WERI-Rb-1 (cell line): ENCODE data around the gene FGF22.

ENCODE experiments used
- DNase-seq: peaks from one replicate; pipeline ENCODE4 v3.0.0-alpha.2; 2020
- H3K27ac ChIP-seq: fragments of 250-450 bp; sonication (Bioruptor Pico); 2 replicates; pipeline ENCODE4 v1.5.1; 2020; ENCODE audit warnings: mild to moderate bottlenecking, moderate library complexity
- H3K27me3 ChIP-seq: fragments of 250-450 bp; sonication (Bioruptor Pico); 2 replicates; pipeline ENCODE4 v1.5.1; 2021; ENCODE audit warnings: mild to moderate bottlenecking, low read depth, moderate library complexity; ENCODE audit not compliant: insufficient read depth, severe bottlenecking
- H3K36me3 ChIP-seq: fragments of 250-450 bp; sonication (Bioruptor Pico); 2 replicates; pipeline ENCODE4 v1.5.1; 2020; ENCODE audit warnings: mild to moderate bottlenecking, moderate library complexity
- H3K4me3 ChIP-seq: 2 replicates; pipeline ENCODE4 v1.5.1; 2011; ENCODE audit warnings: low read depth, mild to moderate bottlenecking, control low read depth, low read length
- H3K9me3 ChIP-seq: fragments of 250-450 bp; sonication (Bioruptor Pico); 2 replicates; pipeline ENCODE4 v1.5.1; 2021; ENCODE audit warnings: mild to moderate bottlenecking, moderate library complexity; ENCODE audit not compliant: severe bottlenecking
- TF ChIP-seq, protein P1 (sequence below): IDR thresholded peaks from 2 replicates; pipeline ENCODE4 v1.5.1; 2011; ENCODE audit warnings: low read depth, mild to moderate bottlenecking, control low read depth, inconsistent platforms, low read length

Gene FGF22

GRCh38 chr19:615619-616018 is 24.1 kb upstream of the FGF22 start:
- H3K9me3 ChIP-seq, result no peaks in the 10 kb centered on the region
- TF ChIP-seq, protein P1, sequence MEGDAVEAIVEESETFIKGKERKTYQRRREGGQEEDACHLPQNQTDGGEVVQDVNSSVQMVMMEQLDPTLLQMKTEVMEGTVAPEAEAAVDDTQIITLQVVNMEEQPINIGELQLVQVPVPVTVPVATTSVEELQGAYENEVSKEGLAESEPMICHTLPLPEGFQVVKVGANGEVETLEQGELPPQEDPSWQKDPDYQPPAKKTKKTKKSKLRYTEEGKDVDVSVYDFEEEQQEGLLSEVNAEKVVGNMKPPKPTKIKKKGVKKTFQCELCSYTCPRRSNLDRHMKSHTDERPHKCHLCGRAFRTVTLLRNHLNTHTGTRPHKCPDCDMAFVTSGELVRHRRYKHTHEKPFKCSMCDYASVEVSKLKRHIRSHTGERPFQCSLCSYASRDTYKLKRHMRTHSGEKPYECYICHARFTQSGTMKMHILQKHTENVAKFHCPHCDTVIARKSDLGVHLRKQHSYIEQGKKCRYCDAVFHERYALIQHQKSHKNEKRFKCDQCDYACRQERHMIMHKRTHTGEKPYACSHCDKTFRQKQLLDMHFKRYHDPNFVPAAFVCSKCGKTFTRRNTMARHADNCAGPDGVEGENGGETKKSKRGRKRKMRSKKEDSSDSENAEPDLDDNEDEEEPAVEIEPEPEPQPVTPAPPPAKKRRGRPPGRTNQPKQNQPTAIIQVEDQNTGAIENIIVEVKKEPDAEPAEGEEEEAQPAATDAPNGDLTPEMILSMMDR, result no peak
- no peaks in the 10 kb centered on the region for H3K27me3 ChIP-seq
- no peak overlapping the region for H3K4me3 ChIP-seq
- DNase-seq, result no peak
- H3K36me3 ChIP-seq, result peaks cover 47% of the 10 kb centered on the region
- no peak overlapping the region for H3K27ac ChIP-seq

- TF ChIP-seq, protein P1, result no peak
- no peaks in the 10 kb centered on the region for H3K9me3 ChIP-seq
- H3K27me3 ChIP-seq, result no peaks in the 10 kb centered on the region
- H3K4me3 ChIP-seq, result no peak overlapping the region
- peaks cover 47% of the 10 kb centered on the region for H3K36me3 ChIP-seq
- no peak for DNase-seq
- no peak overlapping the region for H3K27ac ChIP-seq
Measured at GRCh38 chr19:616062-616700, 23.5 kb upstream of the FGF22 start.

DNA sequence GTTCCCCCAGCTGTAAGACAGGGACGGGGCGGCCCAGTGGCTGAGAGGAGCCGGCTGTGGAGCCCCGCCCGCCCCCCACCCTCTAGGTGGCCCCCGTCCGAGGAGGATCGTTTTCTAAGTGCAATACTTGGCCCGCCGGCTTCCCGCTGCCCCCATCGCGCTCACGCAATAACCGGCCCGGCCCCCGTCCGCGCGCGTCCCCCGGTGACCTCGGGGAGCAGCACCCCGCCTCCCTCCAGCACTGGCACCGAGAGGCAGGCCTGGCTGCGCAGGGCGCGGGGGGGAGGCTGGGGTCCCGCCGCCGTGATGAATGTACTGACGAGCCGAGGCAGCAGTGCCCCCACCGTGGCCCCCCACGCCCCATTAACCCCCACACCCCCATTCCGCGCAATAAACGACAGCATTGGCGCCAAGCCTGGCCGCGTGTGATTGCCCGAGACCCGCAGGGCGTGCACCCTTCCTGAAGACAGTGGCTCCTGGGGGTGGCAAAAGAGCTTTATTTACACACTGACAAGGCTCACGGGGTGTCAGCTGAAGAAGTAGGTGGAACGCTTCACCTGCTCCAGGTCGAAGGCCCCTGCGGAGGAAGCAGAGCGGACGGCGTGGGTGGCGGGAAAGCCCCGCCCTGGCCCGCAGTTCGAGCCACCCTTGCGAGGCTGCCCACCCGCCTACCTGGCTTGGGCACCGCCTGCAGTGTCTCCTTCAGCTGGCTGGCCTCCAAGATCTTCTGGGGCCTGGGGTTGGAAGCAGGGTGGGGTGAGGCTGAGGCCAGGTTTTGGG is 22.7 kb upstream of the FGF22 start:
- Histone ChIP-seq H3K9me3 (no peaks in the 10 kb centered on the region), H3K27ac (no peak overlapping the region), H3K36me3 (peaks cover 51% of the 10 kb centered on the region), H3K27me3 (no peaks in the 10 kb centered on the region), H3K4me3 (no peak overlapping the region)
- TF ChIP-seq, protein P1, result no peak
- DNase-seq, result no peak

DNA sequence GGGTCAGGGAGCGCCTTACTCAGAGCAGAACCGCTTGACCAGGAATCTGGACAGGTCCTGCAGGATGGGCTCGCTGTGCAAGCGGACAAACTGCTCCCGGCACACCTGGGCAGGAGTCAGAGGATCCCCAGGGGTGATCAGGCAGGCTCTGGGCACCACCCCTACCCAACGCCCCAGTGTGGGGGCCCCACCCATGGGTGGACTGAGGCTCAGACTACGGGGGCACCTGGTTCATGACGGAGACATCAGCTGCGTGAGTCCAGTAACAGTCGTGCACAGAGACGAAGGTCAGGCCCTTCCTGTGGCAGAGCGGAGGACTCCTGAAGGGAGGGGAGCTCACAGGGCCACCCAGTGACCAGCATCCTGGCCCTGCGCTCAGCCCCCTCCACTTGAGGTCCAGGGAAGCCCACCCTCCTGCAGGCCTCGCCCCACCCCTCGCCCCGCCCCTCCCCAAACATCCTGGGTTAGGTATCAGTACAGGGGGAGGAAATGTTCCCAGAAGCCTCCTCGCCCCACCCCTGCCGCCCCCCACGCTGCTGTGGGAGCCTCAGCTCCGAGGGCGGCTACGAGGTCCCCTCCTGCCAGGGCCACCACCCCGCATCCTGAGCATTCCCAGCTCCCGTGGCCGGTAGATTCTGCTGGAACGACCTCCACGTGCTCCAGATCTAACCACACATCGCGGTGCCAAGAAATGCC is 22.0 kb upstream of the FGF22 start:
- Histone ChIP-seq H3K27ac (no peak overlapping the region), H3K4me3 (no peak overlapping the region), H3K27me3 (no peaks in the 10 kb centered on the region), H3K9me3 (no peaks in the 10 kb centered on the region), H3K36me3 (peaks cover 56% of the 10 kb centered on the region)
- DNase-seq, result no peak
- TF ChIP-seq, protein P1, result no peak

DNA sequence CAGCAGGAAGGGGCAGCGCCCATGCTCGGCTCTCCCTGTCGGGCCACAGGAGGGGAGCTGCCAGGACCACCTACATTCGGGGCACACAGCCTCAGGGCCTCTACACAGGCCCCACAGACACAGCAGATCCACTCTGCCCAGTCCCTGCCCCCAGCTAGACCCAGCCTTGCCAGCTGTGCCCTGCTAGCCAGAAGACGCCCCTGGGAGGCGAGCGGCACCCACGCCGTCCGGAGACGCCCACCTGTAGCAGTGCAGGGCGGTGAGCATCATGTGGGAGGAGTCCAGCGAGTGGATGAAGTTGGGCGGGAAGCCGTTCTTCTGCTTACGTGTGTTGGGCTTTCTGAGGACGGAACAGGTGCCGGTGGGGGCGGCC is 21.4 kb upstream of the FGF22 start:
- H3K27ac ChIP-seq, result no peak overlapping the region
- no peaks in the 10 kb centered on the region for H3K27me3 ChIP-seq
- TF ChIP-seq, protein P1, result no peak
- H3K36me3 ChIP-seq, result peaks cover 55% of the 10 kb centered on the region
- DNase-seq, result no peak
- no peaks in the 10 kb centered on the region for H3K9me3 ChIP-seq
- H3K4me3 ChIP-seq, result no peak overlapping the region
